HCT116 (cell line): ENCODE results near the gene CASKIN2. TPM values are rescaled to one million over a fixed set of nuclear protein-coding genes. Genes with fewer than 3 reads are reported as not detected.
A peak's percentile ranks its signal among the peaks of the same experiment; 100 is the strongest.

Experiments
- ATAC-seq: fragments of 200-7000 bp; cut with Tn5 transposase; 2 replicates; pipeline ENCODE4 v1.9.1; 2020; ENCODE audit warnings: mild to moderate bottlenecking, moderate library complexity
- BruUV-seq: library from RNA; stranded (reverse); fragments of 400-500 nt; replicated peaks from 2 replicates; lab custom pipeline; 2021; lab: Mats Ljungman, UMichigan
- CTCF ChIA-PET: fragments of 300-600 bp; sonication (Branson Sonifier 250); formaldehyde crosslinking; loops from one replicate; lab custom pipeline; 2021; ENCODE audit warnings: antibody characterized with exemption; lab: Charles Lee
- POLR2A ChIA-PET: fragments of 300-600, 350-600 bp; sonication (Branson Sonifier 250); formaldehyde crosslinking; loops from one replicate; lab custom pipeline; 2021; ENCODE audit warnings: antibody characterized with exemption; lab: Charles Lee
- RAD21 ChIA-PET, 2 experiments: fragments of 300-600 bp; sonication (Branson Sonifier 250); formaldehyde crosslinking; loops; one replicate each; lab custom pipeline; 2023; ENCODE audit warnings: low total read pairs in 2 of 2; ENCODE audit not compliant: uncharacterized antibody in 2 of 2, unreplicated experiment in 2 of 2, low non-redundant PET in 1 of 2; lab: Charles Lee
- DNase-seq: peaks from one replicate; pipeline ENCODE4 v3.0.0-alpha.2; 2010; ENCODE audit warnings: low read depth, low spot score
- H2AFZ ChIP-seq: fragments of 200-600 bp; shearing (Covaris generic), sonication (generic); 2 replicates; pipeline ENCODE4 v1.6.1; 2017; ENCODE audit warnings: low read depth, mixed run types, mixed read lengths, antibody characterized with exemption, low read length; ENCODE audit not compliant: poor library complexity, severe bottlenecking
- H3K27ac ChIP-seq: 2 replicates; pipeline ENCODE4 v1.5.1; 2012; ENCODE audit warnings: low read depth, low read length
- H3K27me3 ChIP-seq: fragments of 200-600 bp; sonication (generic); 2 replicates; pipeline ENCODE4 v1.6.1; 2016; ENCODE audit warnings: mixed run types, low read length, mixed read lengths; ENCODE audit not compliant: insufficient read depth
- H3K36me3 ChIP-seq, 2 experiments: fragments of 200-500 bp in 1 of 2; fragments of 200-600 bp in 1 of 2; sonication (Bioruptor generic) in 1 of 2; sonication (generic) in 1 of 2; 2 replicates each; pipeline versions ENCODE4 v1.5.1 to v1.6.1; 2014 to 2016; ENCODE audit warnings: low read length in 2 of 2, inconsistent platforms in 1 of 2, mixed read lengths in 1 of 2, mixed run types in 1 of 2; ENCODE audit not compliant: insufficient read depth in 2 of 2, control insufficient read depth in 1 of 2
- H3K4me1 ChIP-seq, 2 experiments: fragments of 200-600 bp in 1 of 2; sonication (generic) in 1 of 2; 2 replicates each; pipeline versions ENCODE4 v1.5.1 to v1.6.1; 2012 to 2017; ENCODE audit warnings: low read length in 2 of 2, inconsistent platforms in 1 of 2, mild to moderate bottlenecking in 1 of 2, mixed read lengths in 1 of 2, mixed run types in 1 of 2, moderate library complexity in 1 of 2; ENCODE audit not compliant: insufficient read depth in 2 of 2, control insufficient read depth in 1 of 2
- H3K4me2 ChIP-seq: fragments of 200-600 bp; sonication (generic); 2 replicates; pipeline ENCODE4 v1.6.1; 2017; ENCODE audit warnings: mixed run types, low read length, mixed read lengths
- H3K4me3 ChIP-seq, 2 experiments: fragments of 200-600 bp in 1 of 2; sonication (generic) in 1 of 2; replicated peaks in 1 of 2; 2 replicates each; pipeline ENCODE4 v1.5.1; 2011 to 2016; ENCODE audit warnings: low read length in 2 of 2, control low read depth in 1 of 2, low read depth in 1 of 2, mild to moderate bottlenecking in 1 of 2, mixed read lengths in 1 of 2, mixed run types in 1 of 2
- H3K79me2 ChIP-seq: fragments of 200-600 bp; sonication (generic); 2 replicates; pipeline ENCODE4 v1.6.1; 2017; ENCODE audit warnings: mild to moderate bottlenecking, mixed run types, low read length, moderate library complexity, mixed read lengths; ENCODE audit not compliant: insufficient read depth
- H3K9ac ChIP-seq: fragments of 200-600 bp; sonication (generic); 2 replicates; pipeline ENCODE4 v1.6.1; 2016; ENCODE audit warnings: low read length, mixed read lengths
- H3K9me2 ChIP-seq: fragments of 200-600 bp; sonication (generic), shearing (Covaris generic); 2 replicates; pipeline ENCODE4 v1.6.1; 2017; ENCODE audit warnings: mixed run types, mild to moderate bottlenecking, moderate library complexity; ENCODE audit not compliant: insufficient read depth
- H3K9me3 ChIP-seq, 2 experiments: fragments of 200-500 bp in 1 of 2; fragments of 200-600 bp in 1 of 2; sonication (Bioruptor generic) in 1 of 2; sonication (generic) in 1 of 2; 2 replicates each; pipeline ENCODE4 v1.6.1; 2014 to 2017; ENCODE audit warnings: low read length in 2 of 2, mixed read lengths in 2 of 2, inconsistent platforms in 1 of 2, low read depth in 1 of 2, mild to moderate bottlenecking in 1 of 2, mixed run types in 1 of 2, moderate library complexity in 1 of 2; ENCODE audit not compliant: control insufficient read depth in 1 of 2, insufficient read depth in 1 of 2
- H4K20me1 ChIP-seq: fragments of 200-600 bp; sonication (generic), shearing (Covaris generic); 2 replicates; pipeline ENCODE4 v1.6.1; 2017; ENCODE audit warnings: mixed run types, mild to moderate bottlenecking, moderate library complexity; ENCODE audit not compliant: insufficient read depth
- ELF1 ChIP-seq: IDR thresholded peaks from 2 replicates; pipeline ENCODE4 v1.6.1; 2012; ENCODE audit warnings: low read depth, borderline replicate concordance
- FOSL1 ChIP-seq: IDR thresholded peaks from 2 replicates; pipeline ENCODE4 v1.6.1; 2012; ENCODE audit warnings: low read depth
- SIN3A ChIP-seq: IDR thresholded peaks from 2 replicates; pipeline ENCODE4 v1.6.1; 2012; ENCODE audit warnings: low read depth
- intact Hi-C: fragments of 100-400 bp; cut with micrococcal nuclease; formaldehyde crosslinking; loops from 2 replicates; pipeline ENCODE4 v1.10.0; 2022
- total RNA-seq: library from RNA; stranded (reverse); gene quantifications from one replicate; pipeline ENCODE4 v1.2.1, GENCODE V29; 2021; ENCODE audit not compliant: unreplicated experiment
- TF ChIP-seq, protein P1 (sequence below): IDR thresholded peaks from 2 replicates; pipeline ENCODE4 v1.6.1; 2012; ENCODE audit warnings: low read depth

CASKIN2 gene
- total RNA-seq, 1 experiment from 2014 or later: 38.4 TPM

DNA sequence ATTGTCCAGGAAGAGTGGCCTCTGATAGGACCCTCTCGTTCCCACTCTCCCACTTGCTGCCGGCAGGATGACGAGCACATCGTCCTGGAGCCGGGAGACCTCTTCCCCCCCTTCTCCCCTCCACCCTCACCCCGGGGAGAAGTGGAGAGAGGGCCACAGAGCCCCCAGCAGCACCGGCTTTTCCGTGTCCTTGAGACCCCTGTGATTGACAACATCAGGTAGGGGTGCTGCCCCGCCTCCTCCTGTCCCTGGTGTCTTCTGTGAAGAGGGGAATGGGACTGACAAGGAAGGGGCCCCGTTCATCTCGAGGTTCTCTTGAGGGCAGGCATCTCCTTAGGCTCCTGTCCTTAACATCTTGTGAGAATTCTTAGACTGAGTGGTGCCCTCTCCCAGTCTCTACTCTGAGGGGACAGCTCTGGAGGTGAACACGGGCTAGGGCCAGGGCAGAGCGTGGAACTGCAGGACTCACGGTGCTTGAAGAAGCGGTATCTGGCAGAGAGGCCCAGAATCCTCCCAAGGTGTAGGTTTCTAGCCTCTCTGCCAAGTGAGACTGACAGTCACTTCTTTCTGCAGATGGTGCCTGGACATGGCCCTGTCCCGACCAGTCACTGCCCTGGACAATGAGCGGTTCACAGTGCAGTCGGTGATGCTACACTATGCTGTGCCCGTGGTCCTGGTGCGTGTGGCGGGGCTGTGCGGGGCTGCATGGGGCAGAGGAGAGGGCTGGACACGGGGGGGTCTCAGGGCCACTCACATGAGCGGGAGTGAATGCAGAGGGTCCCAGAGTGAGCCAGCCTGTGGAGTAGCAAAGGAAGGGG is 26.4 kb downstream of the CASKIN2 start:
- Histone ChIP-seq H3K27me3 (no peaks in the 10 kb centered on the region), H3K36me3 (peaks cover 0 to 2% of the 10 kb centered on the region in 2 experiments; a peak in 1 of 4 replicates), H3K9me2 (no peaks in the 10 kb centered on the region), H3K4me1 (no peaks in the 10 kb centered on the region), H3K9me3 (no peaks in the 10 kb centered on the region), H3K79me2 (no peaks in the 10 kb centered on the region), H3K27ac (no peak overlapping the region), H3K4me2 (no peak overlapping the region), H3K9ac (no peak overlapping the region), H2AFZ (no peak overlapping the region), H3K4me3 (no peak overlapping the region), H4K20me1 (no peaks in the 10 kb centered on the region)
- DNase-seq (no peak), ATAC-seq (no peak)
- ChIA-PET POLR2A (no interaction called here), CTCF (no interaction called here), RAD21 (no interaction called here)
- no TSS peak for BruUV-seq
- intact Hi-C loops: no loop called here
- TF ChIP-seq FOSL1: no peak
- TF ChIP-seq ELF1: no peak
- TF ChIP-seq SIN3A: no peak

DNA sequence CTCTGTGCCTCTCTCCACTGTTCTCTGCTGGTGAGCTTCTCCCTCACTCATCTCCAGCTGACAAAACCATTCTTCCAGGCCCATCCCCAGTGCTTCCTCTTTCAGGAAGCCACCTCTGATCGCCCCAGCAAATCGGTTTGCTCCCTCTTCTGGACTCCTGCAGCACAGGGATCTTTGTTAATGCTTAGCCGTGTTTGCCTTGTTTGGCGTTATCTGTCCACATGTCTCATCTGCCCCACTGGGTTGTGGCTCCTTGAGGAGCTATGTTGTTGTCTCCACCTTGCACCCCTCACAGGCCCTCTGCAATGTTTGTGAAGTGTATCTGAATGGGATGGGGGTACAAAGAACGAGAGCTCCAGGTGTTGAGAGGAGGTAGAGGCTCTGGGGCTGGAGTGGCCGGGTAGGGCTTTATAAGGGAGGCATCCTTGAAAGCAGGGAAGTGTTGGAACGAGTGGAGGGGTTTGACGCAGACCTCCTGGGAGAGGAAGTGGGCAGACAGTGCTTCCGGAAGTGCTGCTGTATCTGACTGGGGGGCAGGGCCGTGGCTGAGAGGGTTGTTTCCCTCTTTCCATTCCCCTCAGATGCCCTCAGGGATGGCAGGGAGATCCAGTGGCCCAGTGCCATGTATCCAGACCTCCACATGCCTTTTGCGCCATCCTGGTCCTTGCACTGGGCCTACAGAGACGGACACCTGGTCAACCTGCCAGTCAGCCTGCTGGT is 27.8 kb downstream of the CASKIN2 start:
- no peaks in the 10 kb centered on the region for H3K36me3 ChIP-seq
- no peak overlapping the region for H3K4me3 ChIP-seq
- H2AFZ ChIP-seq: no peak overlapping the region
- no peaks in the 10 kb centered on the region for H3K4me1 ChIP-seq
- TF ChIP-seq, protein P1, sequence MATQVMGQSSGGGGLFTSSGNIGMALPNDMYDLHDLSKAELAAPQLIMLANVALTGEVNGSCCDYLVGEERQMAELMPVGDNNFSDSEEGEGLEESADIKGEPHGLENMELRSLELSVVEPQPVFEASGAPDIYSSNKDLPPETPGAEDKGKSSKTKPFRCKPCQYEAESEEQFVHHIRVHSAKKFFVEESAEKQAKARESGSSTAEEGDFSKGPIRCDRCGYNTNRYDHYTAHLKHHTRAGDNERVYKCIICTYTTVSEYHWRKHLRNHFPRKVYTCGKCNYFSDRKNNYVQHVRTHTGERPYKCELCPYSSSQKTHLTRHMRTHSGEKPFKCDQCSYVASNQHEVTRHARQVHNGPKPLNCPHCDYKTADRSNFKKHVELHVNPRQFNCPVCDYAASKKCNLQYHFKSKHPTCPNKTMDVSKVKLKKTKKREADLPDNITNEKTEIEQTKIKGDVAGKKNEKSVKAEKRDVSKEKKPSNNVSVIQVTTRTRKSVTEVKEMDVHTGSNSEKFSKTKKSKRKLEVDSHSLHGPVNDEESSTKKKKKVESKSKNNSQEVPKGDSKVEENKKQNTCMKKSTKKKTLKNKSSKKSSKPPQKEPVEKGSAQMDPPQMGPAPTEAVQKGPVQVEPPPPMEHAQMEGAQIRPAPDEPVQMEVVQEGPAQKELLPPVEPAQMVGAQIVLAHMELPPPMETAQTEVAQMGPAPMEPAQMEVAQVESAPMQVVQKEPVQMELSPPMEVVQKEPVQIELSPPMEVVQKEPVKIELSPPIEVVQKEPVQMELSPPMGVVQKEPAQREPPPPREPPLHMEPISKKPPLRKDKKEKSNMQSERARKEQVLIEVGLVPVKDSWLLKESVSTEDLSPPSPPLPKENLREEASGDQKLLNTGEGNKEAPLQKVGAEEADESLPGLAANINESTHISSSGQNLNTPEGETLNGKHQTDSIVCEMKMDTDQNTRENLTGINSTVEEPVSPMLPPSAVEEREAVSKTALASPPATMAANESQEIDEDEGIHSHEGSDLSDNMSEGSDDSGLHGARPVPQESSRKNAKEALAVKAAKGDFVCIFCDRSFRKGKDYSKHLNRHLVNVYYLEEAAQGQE: no peak
- no peak for DNase-seq
- no peaks in the 10 kb centered on the region for H4K20me1 ChIP-seq
- BruUV-seq: no TSS peak
- H3K9me2 ChIP-seq: no peaks in the 10 kb centered on the region
- no peaks in the 10 kb centered on the region for H3K79me2 ChIP-seq
- ChIA-PET CTCF (no interaction called here), RAD21 (no interaction called here), POLR2A (no interaction called here)
- H3K9ac ChIP-seq: no peak overlapping the region
- intact Hi-C loops: no loop called here
- no peaks in the 10 kb centered on the region for H3K9me3 ChIP-seq
- no peaks in the 10 kb centered on the region for H3K27me3 ChIP-seq
- H3K27ac ChIP-seq: no peak overlapping the region
- no peak overlapping the region for H3K4me2 ChIP-seq
- peak; percentile 16; the same call in 1 of the 2 replicates for ATAC-seq
